ENCODE data around the gene SLC39A12.

The SLC39A12 gene

GRCh38 chr10:17965649-17966235 is 14.0 kb downstream of the SLC39A12 start:
- DNase-seq: no peak

GRCh38 chr10:17974505-17974904 is 22.8 kb downstream of the SLC39A12 start:
- DNase-seq: no peak

- DNase-seq: no peak
These were observed 29.3 kb downstream of the SLC39A12 start for GRCh38 chr10:17980846-17981565.

GRCh38 chr10:17981766-17982380 is 30.2 kb downstream of the SLC39A12 start:
- no peak for DNase-seq

GRCh38 chr10:17984056-17984455 is 32.3 kb downstream of the SLC39A12 start:
- no peak for DNase-seq

- DNase-seq: no peak
These were observed 32.8 kb downstream of the SLC39A12 start for GRCh38 chr10:17984563-17984962.

GRCh38 chr10:17989908-17990767 is 38.4 kb downstream of the SLC39A12 start:
- DNase-seq: no peak

- DNase-seq: no peak
These were observed 40.5 kb downstream of the SLC39A12 start for GRCh38 chr10:17992266-17992665.

GRCh38 chr10:17993361-17993760 is 41.6 kb downstream of the SLC39A12 start:
- no peak for DNase-seq

GRCh38 chr10:18000601-18001000 is 48.9 kb downstream of the SLC39A12 start:
- no peak for DNase-seq

GRCh38 chr10:18005445-18005780 is 53.7 kb downstream of the SLC39A12 start:
- no peak for DNase-seq

GRCh38 chr10:18005781-18006456 is 54.2 kb downstream of the SLC39A12 start:
- no peak for DNase-seq

- DNase-seq: no peak
These were observed 57.3 kb downstream of the SLC39A12 start for GRCh38 chr10:18008986-18009385.

GRCh38 chr10:18010050-18010449 is 58.3 kb downstream of the SLC39A12 start:
- no peak for DNase-seq

- no peak for DNase-seq
These were observed 68.8 kb downstream of the SLC39A12 start for GRCh38 chr10:18020523-18020922.

GRCh38 chr10:18021725-18022480 is 70.2 kb downstream of the SLC39A12 start:
- DNase-seq: no peak

- DNase-seq: no peak
These were observed 91.7 kb downstream of the SLC39A12 start for GRCh38 chr10:18043148-18044006.

GRCh38 chr10:18044976-18045720 is 93.4 kb downstream of the SLC39A12 start:
- DNase-seq: no peak

- DNase-seq: no peak
These were observed 104.9 kb downstream of the SLC39A12 start for GRCh38 chr10:18056583-18056982.

All from central memory CD4-positive, alpha-beta T cell (primary cell).